HepG2 (cell line): ENCODE measurements around the gene RBM47. TPM values are rescaled to one million over a fixed set of nuclear protein-coding genes. Genes with fewer than 3 reads are reported as not detected.

Experiments used
- ARNT ChIP-seq: fragments of 450-650 bp; IDR thresholded peaks from 2 replicates; pipeline ENCODE4 v1.6.1; 2017
- ETV5 ChIP-seq: IDR thresholded peaks from 2 replicates; pipeline ENCODE4 v1.6.1; 2018; ENCODE audit warnings: missing biosample characterization, missing genetic modification reagents, inconsistent platforms, borderline replicate concordance
- FOXA3 ChIP-seq: IDR thresholded peaks from 2 replicates; pipeline ENCODE4 v1.6.1; 2016; ENCODE audit warnings: missing genetic modification reagents, missing compliant biosample characterization
- FOXP1 ChIP-seq, 2 experiments: fragments of 450-650 bp in 1 of 2; IDR thresholded peaks; 2 replicates each; pipeline ENCODE4 v1.6.1; 2017 to 2018; ENCODE audit warnings: antibody characterized with exemption in 1 of 2
- IRX3 ChIP-seq: sonication (generic); formaldehyde crosslinking; IDR thresholded peaks from 2 replicates; pipeline ENCODE4 v1.8.1; 2023; ENCODE audit warnings: mild to moderate bottlenecking, low read depth, missing genetic modification reagents, borderline replicate concordance
- KDM2A ChIP-seq: sonication (generic); formaldehyde crosslinking; IDR thresholded peaks from 2 replicates; pipeline ENCODE4 v1.4.0; 2020; ENCODE audit warnings: low read depth, missing genetic modification reagents, borderline replicate concordance
- NCOA2 ChIP-seq: sonication (generic); formaldehyde crosslinking; IDR thresholded peaks from 2 replicates; pipeline ENCODE4 v1.8.0; 2022; ENCODE audit warnings: inconsistent platforms
- PLSCR1 ChIP-seq: sonication (generic); formaldehyde crosslinking; IDR thresholded peaks from 2 replicates; pipeline ENCODE4 v1.5.0; 2020; ENCODE audit warnings: missing genetic modification reagents, mild to moderate bottlenecking, borderline replicate concordance
- RCOR2 ChIP-seq: IDR thresholded peaks from 2 replicates; pipeline ENCODE4 v1.6.1; 2016; ENCODE audit warnings: missing biosample characterization, missing genetic modification reagents
- RFX3 ChIP-seq: IDR thresholded peaks from 2 replicates; pipeline ENCODE4 v1.6.1; 2016; ENCODE audit warnings: missing biosample characterization, missing genetic modification reagents
- SAFB2 ChIP-seq: sonication (generic); formaldehyde crosslinking; IDR thresholded peaks from 2 replicates; pipeline ENCODE4 v1.5.1; 2020; ENCODE audit warnings: missing genetic modification reagents, low read depth, mild to moderate bottlenecking, borderline replicate concordance
- SNAPC2 ChIP-seq: sonication (generic); formaldehyde crosslinking; IDR thresholded peaks from 2 replicates; pipeline ENCODE4 v1.8.1; 2022; ENCODE audit warnings: mild to moderate bottlenecking, missing genetic modification reagents
- SOX6 ChIP-seq, 2 experiments: fragments of 450-650 bp in 1 of 2; sonication (generic) in 1 of 2; formaldehyde crosslinking in 1 of 2; IDR thresholded peaks; 2 replicates each; pipeline versions ENCODE4 v1.4.0 to v1.6.1; 2017 to 2020; ENCODE audit warnings: antibody characterized with exemption in 1 of 2, mild to moderate bottlenecking in 1 of 2, missing genetic modification reagents in 1 of 2
- SP2 ChIP-seq: sonication (generic); formaldehyde crosslinking; IDR thresholded peaks from 2 replicates; pipeline ENCODE4 v1.5.1; 2020; ENCODE audit warnings: mild to moderate bottlenecking, missing genetic modification reagents
- TMF1 ChIP-seq: sonication (generic); formaldehyde crosslinking; IDR thresholded peaks from 2 replicates; pipeline ENCODE4 v1.8.1; 2022; ENCODE audit warnings: low read depth, missing genetic modification reagents
- ZFP1 ChIP-seq: IDR thresholded peaks from 2 replicates; pipeline ENCODE4 v1.6.1; 2016
- ZFP62 ChIP-seq: sonication (generic); formaldehyde crosslinking; IDR thresholded peaks from 2 replicates; pipeline ENCODE4 v1.4.0; 2020; ENCODE audit warnings: missing genetic modification reagents
- ZNF205 ChIP-seq: IDR thresholded peaks from 2 replicates; pipeline ENCODE4 v1.6.1; 2018; ENCODE audit warnings: missing biosample characterization, missing genetic modification reagents
- ZNF207 ChIP-seq: fragments of 450-650 bp; IDR thresholded peaks from 2 replicates; pipeline ENCODE4 v1.6.1; 2016; ENCODE audit warnings: antibody characterized with exemption, borderline replicate concordance
- ZNF234 ChIP-seq: sonication (generic); formaldehyde crosslinking; conservative IDR thresholded peaks from 2 replicates; pipeline ENCODE4 v1.5.1; 2020; ENCODE audit warnings: mild to moderate bottlenecking, missing genetic modification reagents
- ZNF263 ChIP-seq: sonication (generic); formaldehyde crosslinking; IDR thresholded peaks from 2 replicates; pipeline ENCODE4 v1.4.0; 2020; ENCODE audit warnings: missing genetic modification reagents
- ZNF644 ChIP-seq: IDR thresholded peaks from 2 replicates; pipeline ENCODE4 v1.6.1; 2016; ENCODE audit warnings: low read depth
- ZNF713 ChIP-seq: sonication (generic); formaldehyde crosslinking; IDR thresholded peaks from 2 replicates; pipeline ENCODE4 v1.4.0; 2020; ENCODE audit warnings: mild to moderate bottlenecking, missing genetic modification reagents
- ZNF770 ChIP-seq: sonication (generic); formaldehyde crosslinking; IDR thresholded peaks from 2 replicates; pipeline ENCODE4 v1.5.0; 2020; ENCODE audit warnings: mild to moderate bottlenecking, missing genetic modification reagents
- ZNF879 ChIP-seq: sonication (generic); formaldehyde crosslinking; IDR thresholded peaks from 2 replicates; pipeline ENCODE4 v1.8.1; 2023; ENCODE audit warnings: missing genetic modification reagents
- polyA plus RNA-seq, 8 experiments: library from polyadenylated mRNA; depleted of rRNA in 3 of 8; stranded (reverse) in 7 of 8; unstranded in 1 of 8; fragments of >200 nt; fragmentation: Illumina TruSeq in 4 of 8; extraction: Trizol in 4 of 8; gene quantifications; 2 replicates each; pipeline versions ENCODE4 v1.2.1 to v1.2.3, GENCODE V29; 2011 to 2016; ENCODE audit warnings: low read depth in 4 of 8, missing spikeins in 1 of 8, mixed read lengths in 1 of 8; ENCODE audit not compliant: insufficient read depth in 1 of 8
- total RNA-seq, 5 experiments: library from RNA; depleted of rRNA; stranded (reverse); fragments of >200 nt; fragmentation: Illumina TruSeq; extraction: Trizol; gene quantifications; 2 replicates each; pipeline ENCODE4 v1.2.3, GENCODE V29; 2016; ENCODE audit warnings: low read depth in 1 of 5
- TF ChIP-seq, protein P1 (sequence below): IDR thresholded peaks from 2 replicates; pipeline ENCODE4 v1.6.1; 2016; ENCODE audit warnings: low read depth
- TF ChIP-seq, protein P2 (sequence below): sonication (generic); formaldehyde crosslinking; IDR thresholded peaks from 2 replicates; pipeline ENCODE4 v1.4.0; 2020; ENCODE audit warnings: missing genetic modification reagents; ENCODE audit errors: not compliant biosample characterization

Gene RBM47
- total and polyA plus RNA-seq, 2 of the 13 experiments (the other 11 are each of a cell fraction or from before 2014, with no cell fraction given) = 1.2 to 2.5 TPM

- TF ChIP-seq ZNF205 (no peak), RCOR2 (CRISPR knock-in tag) (no peak), IRX3 (no peak), ZNF770 (CRISPR knock-in tag) (no peak), ZFP62 (no peak), TMF1 (CRISPR knock-in tag) (no peak), NCOA2 (CRISPR knock-in tag) (peak; percentile 36; the same call in 1 of the 2 replicates), FOXP1 (IDR thresholded peaks at IDR 0.05) (no peak), FOXP1 (CRISPR knock-in tag; IDR thresholded peaks at IDR 0.05) (0 out of 2 replicates have a peak, but pooled peaks have one; percentile 45), ARNT (no peak), ZNF644 (CRISPR knock-in tag) (peak; percentile 49; the same call in 1 of the 2 replicates), ZFP1 (CRISPR knock-in tag) (no peak), ZNF263 (CRISPR knock-in tag) (0 out of 2 replicates have a peak, but pooled peaks have one; percentile 41), PLSCR1 (no peak), RFX3 (CRISPR knock-in tag) (no peak), ZNF207 (no peak), ZNF234 (CRISPR knock-in tag) (no peak), ETV5 (CRISPR knock-in tag) (peak; percentile 32; the same call in 1 of the 2 replicates), KDM2A (peak; percentile 36; the same call in 1 of the 2 replicates), SOX6 (IDR thresholded peaks at IDR 0.05) (no peak), SOX6 (CRISPR knock-in tag; IDR thresholded peaks at IDR 0.05) (peak; percentile 51; the same call in 1 of the 2 replicates), FOXA3 (CRISPR knock-in tag) (peak; percentile 44; the same call in 1 of the 2 replicates), ZNF879 (CRISPR knock-in tag) (no peak), SNAPC2 (CRISPR knock-in tag) (no peak), SAFB2 (no peak), ZNF713 (CRISPR knock-in tag) (no peak), SP2 (CRISPR knock-in tag) (no peak)
- TF ChIP-seq, protein P1, sequence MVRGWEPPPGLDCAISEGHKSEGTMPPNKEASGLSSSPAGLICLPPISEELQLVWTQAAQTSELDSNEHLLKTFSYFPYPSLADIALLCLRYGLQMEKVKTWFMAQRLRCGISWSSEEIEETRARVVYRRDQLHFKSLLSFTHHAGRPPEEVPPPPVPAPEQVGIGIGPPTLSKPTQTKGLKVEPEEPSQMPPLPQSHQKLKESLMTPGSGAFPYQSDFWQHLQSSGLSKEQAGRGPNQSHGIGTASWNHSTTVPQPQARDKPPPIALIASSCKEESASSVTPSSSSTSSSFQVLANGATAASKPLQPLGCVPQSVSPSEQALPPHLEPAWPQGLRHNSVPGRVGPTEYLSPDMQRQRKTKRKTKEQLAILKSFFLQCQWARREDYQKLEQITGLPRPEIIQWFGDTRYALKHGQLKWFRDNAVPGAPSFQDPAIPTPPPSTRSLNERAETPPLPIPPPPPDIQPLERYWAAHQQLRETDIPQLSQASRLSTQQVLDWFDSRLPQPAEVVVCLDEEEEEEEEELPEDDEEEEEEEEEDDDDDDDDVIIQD (CRISPR knock-in tag) = no peak
- TF ChIP-seq, protein P2, sequence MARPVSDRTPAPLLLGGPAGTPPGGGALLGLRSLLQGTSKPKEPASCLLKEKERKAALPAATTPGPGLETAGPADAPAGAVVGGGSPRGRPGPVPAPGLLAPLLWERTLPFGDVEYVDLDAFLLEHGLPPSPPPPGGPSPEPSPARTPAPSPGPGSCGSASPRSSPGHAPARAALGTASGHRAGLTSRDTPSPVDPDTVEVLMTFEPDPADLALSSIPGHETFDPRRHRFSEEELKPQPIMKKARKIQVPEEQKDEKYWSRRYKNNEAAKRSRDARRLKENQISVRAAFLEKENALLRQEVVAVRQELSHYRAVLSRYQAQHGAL = no peak
Observed at GRCh38 chr4:40395908-40396793, 233.5 kb downstream of the RBM47 start (continued).
